GM19324 (cell line): ENCODE data around the gene IGF2.

Experiments
- ATAC-seq: cut with Tn5 transposase; IDR thresholded peaks from one replicate; pipeline ENCODE4 v1.9.1; 2021; ENCODE audit warnings: mild to moderate bottlenecking, moderate library complexity; ENCODE audit not compliant: unreplicated experiment, low FRiP score

The IGF2 gene

GRCh38 chr11:2155511-2155910 is 16.3 kb upstream of the IGF2 start:
- no peak for ATAC-seq

- no peak for ATAC-seq
Measured at GRCh38 chr11:2154889-2155288, 15.7 kb upstream of the IGF2 start.

GRCh38 chr11:2154195-2154585 is 15.0 kb upstream of the IGF2 start:
- no peak for ATAC-seq

GRCh38 chr11:2153581-2154194 is 14.5 kb upstream of the IGF2 start:
- ATAC-seq, result no peak

- no peak for ATAC-seq
Measured at GRCh38 chr11:2151500-2152257, 12.5 kb upstream of the IGF2 start.

GRCh38 chr11:2149864-2150847 is 11.0 kb upstream of the IGF2 start:
- no peak for ATAC-seq

GRCh38 chr11:2149460-2149859 is 10.3 kb upstream of the IGF2 start:
- no peak for ATAC-seq

- ATAC-seq, result no peak
Measured at GRCh38 chr11:2148595-2148994, 9.4 kb upstream of the IGF2 start.

GRCh38 chr11:2147391-2147790 is 8.2 kb upstream of the IGF2 start:
- ATAC-seq, result no peak

GRCh38 chr11:2146051-2146450 is 6.9 kb upstream of the IGF2 start:
- no peak for ATAC-seq

- no peak for ATAC-seq
Measured at GRCh38 chr11:2144544-2145248, 5.5 kb upstream of the IGF2 start.

GRCh38 chr11:2143799-2144543 is 4.8 kb upstream of the IGF2 start:
- no peak for ATAC-seq

- ATAC-seq, result no peak
Measured at GRCh38 chr11:2143477-2143798, 4.2 kb upstream of the IGF2 start.

GRCh38 chr11:2142762-2143202 is 3.6 kb upstream of the IGF2 start:
- ATAC-seq, result no peak

GRCh38 chr11:2142300-2142759 is 3.1 kb upstream of the IGF2 start:
- ATAC-seq, result no peak

GRCh38 chr11:2140411-2141400 is 1.5 kb upstream of the IGF2 start:
- no peak for ATAC-seq

GRCh38 chr11:2139621-2140337 is 590 bp upstream of the IGF2 start:
- ATAC-seq, result no peak
